Epithelial cell of esophagus (primary cell): ENCODE data around the gene AMDHD2.

ENCODE experiments used
- DNase-seq: peaks from one replicate; pipeline ENCODE4 v3.0.0; 2010; ENCODE audit warnings: low read depth
- H3K4me3 ChIP-seq: 2 replicates; pipeline ENCODE4 v1.5.1; 2011; ENCODE audit warnings: mild to moderate bottlenecking, low read length, control low read depth
- CTCF ChIP-seq: IDR thresholded peaks from 2 replicates; pipeline ENCODE4 v1.5.1; 2011; ENCODE audit warnings: low read depth, mild to moderate bottlenecking, low read length, control low read depth, inconsistent platforms; ENCODE audit not compliant: insufficient read depth; ENCODE audit errors: missing control alignments

The AMDHD2 gene

GRCh38 chr16:2483939-2484897 is 36.0 kb upstream of the AMDHD2 start:
- TF ChIP-seq CTCF = no peak
- DNase-seq = no peak
- no peak overlapping the region for H3K4me3 ChIP-seq

- no peak for DNase-seq
- no peak overlapping the region for H3K4me3 ChIP-seq
Observed at GRCh38 chr16:2484898-2485508, 35.2 kb upstream of the AMDHD2 start.

DNA sequence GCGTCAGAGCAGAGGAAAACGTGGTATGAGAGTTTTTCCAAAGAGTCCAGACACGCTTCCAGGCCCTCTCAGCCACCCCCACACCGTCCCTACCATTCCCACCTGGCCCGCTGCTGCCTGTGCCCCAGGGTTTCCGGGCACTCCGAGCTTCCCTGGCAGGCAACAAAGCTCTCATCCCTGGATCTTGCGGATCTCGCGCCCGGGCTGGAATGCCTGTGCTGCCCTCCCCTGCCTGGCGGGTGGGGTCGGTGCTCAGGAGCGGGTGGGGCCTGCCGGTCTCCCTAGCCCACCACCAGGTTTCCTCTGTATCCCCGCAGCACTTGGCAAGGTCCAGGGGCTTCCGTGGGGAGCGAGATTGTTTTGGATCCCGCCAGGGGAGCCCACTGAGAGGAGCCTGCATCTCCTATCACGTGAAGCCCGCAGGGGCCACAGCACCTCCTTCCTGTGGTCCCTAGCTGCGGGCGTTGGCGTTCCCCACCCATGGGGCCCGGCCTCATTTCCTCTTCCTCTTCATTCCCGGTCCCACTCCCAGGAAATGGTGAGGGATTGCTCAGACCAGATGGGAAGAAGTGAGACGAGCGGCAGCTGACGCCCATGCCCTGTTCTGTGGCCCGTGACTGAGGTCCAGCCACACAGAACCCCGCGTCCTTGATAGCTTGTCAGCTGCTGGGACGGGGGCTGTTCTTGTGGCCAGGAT is 34.2 kb upstream of the AMDHD2 start:
- no peak for TF ChIP-seq CTCF
- DNase-seq = no peak
- no peak overlapping the region for H3K4me3 ChIP-seq

More at GRCh38 chr16:2484898-2485508, 35.2 kb upstream of the AMDHD2 start:
- TF ChIP-seq CTCF = no peak

DNA sequence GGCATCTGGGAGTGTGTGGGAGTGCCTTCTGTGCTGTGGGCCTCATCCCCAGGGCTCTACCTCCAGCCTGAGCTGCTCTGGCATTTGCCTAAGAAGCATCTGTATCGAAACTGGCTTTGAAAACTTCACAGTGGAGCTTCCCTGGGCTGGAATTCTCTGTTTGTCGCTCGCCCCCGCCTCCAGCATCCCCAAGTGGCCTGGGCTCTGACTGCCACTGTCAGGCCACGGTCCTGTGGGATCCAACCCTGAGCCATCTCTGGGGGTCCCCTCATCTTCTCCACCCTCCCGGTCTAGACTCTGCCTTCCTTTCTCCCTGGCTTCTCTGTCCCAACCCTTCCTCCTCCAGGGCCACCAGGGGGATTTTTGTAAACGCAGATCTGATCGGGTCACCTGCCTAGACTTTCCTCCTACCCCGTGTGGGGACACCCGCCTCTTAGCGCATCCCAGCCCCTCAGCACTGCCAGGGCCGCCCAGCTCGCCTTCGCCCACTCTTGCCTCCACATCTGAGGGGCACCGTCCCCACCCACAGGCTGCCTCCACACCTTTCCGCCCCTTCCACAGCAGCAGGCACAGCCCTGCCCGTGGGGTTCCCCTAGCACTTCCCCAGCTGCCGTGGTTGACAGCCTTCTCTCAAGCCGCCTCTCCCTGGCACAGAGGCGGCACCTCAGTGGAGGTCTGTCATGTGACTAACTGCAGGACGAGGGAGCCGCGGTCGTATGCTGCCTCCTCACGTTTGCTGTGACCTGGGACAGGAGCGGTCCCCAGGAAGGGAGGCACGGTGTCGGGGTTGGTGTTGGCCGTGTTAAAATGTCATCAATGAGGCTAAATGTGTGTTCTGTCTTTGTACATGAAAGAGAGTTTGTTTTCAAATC is 33.3 kb upstream of the AMDHD2 start:
- DNase-seq = peak; percentile 47
- H3K4me3 ChIP-seq = no peak overlapping the region

GRCh38 chr16:2487517-2487842 is 32.7 kb upstream of the AMDHD2 start:
- H3K4me3 ChIP-seq = no peak overlapping the region
- DNase-seq = no peak
- TF ChIP-seq CTCF = no peak

More for the DNA sequence above, 33.3 kb upstream of the AMDHD2 start:
- peak; percentile 40 for TF ChIP-seq CTCF

GRCh38 chr16:2487903-2488531 is 32.2 kb upstream of the AMDHD2 start:
- TF ChIP-seq CTCF = no peak
- H3K4me3 ChIP-seq = no peak overlapping the region
- DNase-seq = no peak
